HepG2 (cell line): ENCODE measurements around the gene AGPAT3.

ENCODE experiments used
- EZH2 ChIP-seq: conservative IDR thresholded peaks from 2 replicates; pipeline ENCODE4 v1.6.1; 2012; ENCODE audit warnings: mild to moderate bottlenecking, low read depth, low read length, moderate library complexity
- FOXK2 ChIP-seq: fragments of 450-650 bp; IDR thresholded peaks from 2 replicates; pipeline ENCODE4 v1.6.1; 2016
- MAZ ChIP-seq, 2 experiments: sonication (generic) in 1 of 2; formaldehyde crosslinking in 1 of 2; IDR thresholded peaks; 2 replicates each; pipeline versions ENCODE4 v1.5.0 to v1.6.1; 2012 to 2020; ENCODE audit warnings: low read depth in 2 of 2, mild to moderate bottlenecking in 2 of 2, borderline replicate concordance in 1 of 2, improper control_type of control experiment in 1 of 2, low read length in 1 of 2, missing genetic modification reagents in 1 of 2, moderate library complexity in 1 of 2
- MLLT10 ChIP-seq: sonication (generic); formaldehyde crosslinking; IDR thresholded peaks from 2 replicates; pipeline ENCODE4 v1.4.0; 2020; ENCODE audit warnings: missing genetic modification reagents
- SP1 ChIP-seq, 2 experiments: fragments of 450-650 bp in 1 of 2; sonication (generic) in 1 of 2; formaldehyde crosslinking in 1 of 2; IDR thresholded peaks; 2 replicates each; pipeline versions ENCODE4 v1.4.0 to v1.6.1; 2016 to 2020; ENCODE audit warnings: missing genetic modification reagents in 1 of 2
- SUZ12 ChIP-seq: fragments of 150-350 bp; IDR thresholded peaks from 2 replicates; pipeline ENCODE4 v1.6.1; 2014; ENCODE audit warnings: low read depth, low read length
- ZNF513 ChIP-seq: sonication (generic); formaldehyde crosslinking; conservative IDR thresholded peaks from 2 replicates; pipeline ENCODE4 v1.5.0; 2020; ENCODE audit warnings: missing genetic modification reagents
- ZNF546 ChIP-seq: sonication (generic); formaldehyde crosslinking; conservative IDR thresholded peaks from 2 replicates; pipeline ENCODE4 v1.8.1; 2023; ENCODE audit warnings: mild to moderate bottlenecking, missing genetic modification reagents

GRCh38 chr21:43921979-43922945, 57.2 kb downstream of the AGPAT3 start:
- TF ChIP-seq EZH2 (no peak), MLLT10 (no peak), SUZ12 (no peak), ZNF513 (no peak), ZNF546 (no peak), FOXK2 (no peak), MAZ (IDR thresholded peaks at IDR 0.05; ENCODE audit: borderline replicate concordance, low read depth, low read length) (no peak), MAZ (CRISPR knock-in tag; IDR thresholded peaks at IDR 0.05; ENCODE audit: low read depth) (no peak), SP1 (IDR thresholded peaks at IDR 0.05) (no peak), SP1 (CRISPR knock-in tag; IDR thresholded peaks at IDR 0.05) (no peak)
